ENCODE measurements around the gene PROX1. TPM values are rescaled to one million over a fixed set of nuclear protein-coding genes. Genes with fewer than 3 reads are reported as not detected.

The PROX1 gene
- total and polyA plus RNA-seq, 2 donors (not counting 1 experiment from before 2014, with no cell fraction given): 0.02 to 0.17 TPM

DNA sequence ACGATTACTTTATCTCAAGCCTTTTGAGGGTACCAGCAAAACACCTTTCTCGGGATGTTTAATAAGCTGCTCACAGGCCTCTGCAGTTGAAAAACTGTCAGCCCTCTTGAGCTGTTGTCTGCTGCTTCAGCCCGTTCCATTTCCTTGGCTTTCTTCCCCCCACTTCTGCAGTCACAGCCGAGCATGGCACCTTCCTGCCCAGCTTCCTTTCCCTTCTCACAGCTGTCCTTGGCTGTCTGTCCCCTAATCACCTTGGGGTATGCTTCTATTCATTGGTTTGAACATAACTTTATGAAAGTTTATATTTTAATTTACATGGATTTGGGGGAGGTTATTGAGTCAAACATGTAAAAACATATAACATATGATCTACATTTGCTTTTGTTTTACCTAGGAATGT is 6.9 kb upstream of the PROX1 start:
- no peaks in the 10 kb centered on the region for H3K36me3 ChIP-seq (ENCODE audit: control insufficient read depth, insufficient read depth, low read length)
- no peaks in the 10 kb centered on the region for H4K20me1 ChIP-seq (ENCODE audit: control insufficient read depth, extremely low read depth, insufficient read depth, low read length)
- H3K4me1 ChIP-seq (ENCODE audit: control insufficient read depth, extremely low read depth, insufficient read depth, low read length): no peaks in the 10 kb centered on the region
- TF ChIP-seq EZH2 (IDR thresholded peaks at IDR 0.05; ENCODE audit: low read length, missing control alignments): no peak
- TF ChIP-seq, protein P1, sequence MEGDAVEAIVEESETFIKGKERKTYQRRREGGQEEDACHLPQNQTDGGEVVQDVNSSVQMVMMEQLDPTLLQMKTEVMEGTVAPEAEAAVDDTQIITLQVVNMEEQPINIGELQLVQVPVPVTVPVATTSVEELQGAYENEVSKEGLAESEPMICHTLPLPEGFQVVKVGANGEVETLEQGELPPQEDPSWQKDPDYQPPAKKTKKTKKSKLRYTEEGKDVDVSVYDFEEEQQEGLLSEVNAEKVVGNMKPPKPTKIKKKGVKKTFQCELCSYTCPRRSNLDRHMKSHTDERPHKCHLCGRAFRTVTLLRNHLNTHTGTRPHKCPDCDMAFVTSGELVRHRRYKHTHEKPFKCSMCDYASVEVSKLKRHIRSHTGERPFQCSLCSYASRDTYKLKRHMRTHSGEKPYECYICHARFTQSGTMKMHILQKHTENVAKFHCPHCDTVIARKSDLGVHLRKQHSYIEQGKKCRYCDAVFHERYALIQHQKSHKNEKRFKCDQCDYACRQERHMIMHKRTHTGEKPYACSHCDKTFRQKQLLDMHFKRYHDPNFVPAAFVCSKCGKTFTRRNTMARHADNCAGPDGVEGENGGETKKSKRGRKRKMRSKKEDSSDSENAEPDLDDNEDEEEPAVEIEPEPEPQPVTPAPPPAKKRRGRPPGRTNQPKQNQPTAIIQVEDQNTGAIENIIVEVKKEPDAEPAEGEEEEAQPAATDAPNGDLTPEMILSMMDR (conservative IDR thresholded peaks at IDR 0.05 in 1 of 2, IDR thresholded peaks at IDR 0.05 in 1 of 2; ENCODE audit: low read depth in 1 of 2, low read length in 2 of 2): no peak
- no peak overlapping the region for H2AFZ ChIP-seq (ENCODE audit: low read length)
- no peaks in the 10 kb centered on the region for H3K9me3 ChIP-seq (ENCODE audit: control insufficient read depth, insufficient read depth, low read depth, low read length)
- no peak for DNase-seq (ENCODE audit: low read depth in 2 of 2)
- no peak overlapping the region for H3K27ac ChIP-seq (ENCODE audit: insufficient read depth, low read length)
- no peak overlapping the region for H3K4me2 ChIP-seq (ENCODE audit: extremely low read depth, insufficient read depth, low read length)
- peaks cover 40% of the 10 kb centered on the region for H3K27me3 ChIP-seq (ENCODE audit: control insufficient read depth, insufficient read depth, low read length)
- no peak overlapping the region for H3K4me3 ChIP-seq (replicated peaks in 1 of 4; ENCODE audit: control extremely low read depth in 1 of 4, insufficient read depth in 1 of 4, low read depth in 3 of 4, low read length in 4 of 4)
- no peak overlapping the region for H3K9ac ChIP-seq (ENCODE audit: insufficient read depth, low read length)
- H3K79me2 ChIP-seq (ENCODE audit: control insufficient read depth, insufficient read depth, low read length): no peaks in the 10 kb centered on the region

DNA sequence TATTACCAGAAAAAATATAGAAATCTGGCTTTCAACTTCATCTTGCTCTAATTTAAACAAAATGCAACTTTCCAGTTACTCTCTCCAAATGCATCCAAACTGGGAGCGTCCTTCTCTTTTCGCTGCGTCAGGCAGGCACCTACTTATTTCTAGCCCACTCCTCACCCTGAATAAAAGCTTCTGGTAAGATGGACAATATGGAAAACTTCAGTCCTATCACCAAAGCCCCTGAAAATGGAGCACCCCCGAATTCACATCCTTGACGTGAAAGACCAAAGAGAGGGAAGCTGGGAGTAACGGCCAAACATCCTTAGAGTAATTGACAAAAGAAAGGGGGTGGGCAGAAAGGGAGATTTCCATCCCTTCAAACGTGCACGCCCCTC is 5.5 kb upstream of the PROX1 start:
- H3K79me2 ChIP-seq (ENCODE audit: control insufficient read depth, insufficient read depth, low read length): no peaks in the 10 kb centered on the region
- no peak for DNase-seq (ENCODE audit: low read depth in 2 of 2)
- H3K36me3 ChIP-seq (ENCODE audit: control insufficient read depth, insufficient read depth, low read length): no peaks in the 10 kb centered on the region
- peaks cover 49% of the 10 kb centered on the region for H3K27me3 ChIP-seq (ENCODE audit: control insufficient read depth, insufficient read depth, low read length)
- TF ChIP-seq, protein P1 (conservative IDR thresholded peaks at IDR 0.05 in 1 of 2, IDR thresholded peaks at IDR 0.05 in 1 of 2; ENCODE audit: low read depth in 1 of 2, low read length in 2 of 2): no peak
- TF ChIP-seq EZH2 (IDR thresholded peaks at IDR 0.05; ENCODE audit: low read length, missing control alignments): no peak
- H2AFZ ChIP-seq (ENCODE audit: low read length): no peak overlapping the region
- no peaks in the 10 kb centered on the region for H4K20me1 ChIP-seq (ENCODE audit: control insufficient read depth, extremely low read depth, insufficient read depth, low read length)
- no peak overlapping the region for H3K4me3 ChIP-seq (replicated peaks in 1 of 4; ENCODE audit: control extremely low read depth in 1 of 4, insufficient read depth in 1 of 4, low read depth in 3 of 4, low read length in 4 of 4)
- H3K9ac ChIP-seq (ENCODE audit: insufficient read depth, low read length): no peak overlapping the region
- H3K4me2 ChIP-seq (ENCODE audit: extremely low read depth, insufficient read depth, low read length): no peak overlapping the region
- H3K9me3 ChIP-seq (ENCODE audit: control insufficient read depth, insufficient read depth, low read depth, low read length): no peaks in the 10 kb centered on the region
- H3K27ac ChIP-seq (ENCODE audit: insufficient read depth, low read length): no peak overlapping the region
- no peaks in the 10 kb centered on the region for H3K4me1 ChIP-seq (ENCODE audit: control insufficient read depth, extremely low read depth, insufficient read depth, low read length)

DNA sequence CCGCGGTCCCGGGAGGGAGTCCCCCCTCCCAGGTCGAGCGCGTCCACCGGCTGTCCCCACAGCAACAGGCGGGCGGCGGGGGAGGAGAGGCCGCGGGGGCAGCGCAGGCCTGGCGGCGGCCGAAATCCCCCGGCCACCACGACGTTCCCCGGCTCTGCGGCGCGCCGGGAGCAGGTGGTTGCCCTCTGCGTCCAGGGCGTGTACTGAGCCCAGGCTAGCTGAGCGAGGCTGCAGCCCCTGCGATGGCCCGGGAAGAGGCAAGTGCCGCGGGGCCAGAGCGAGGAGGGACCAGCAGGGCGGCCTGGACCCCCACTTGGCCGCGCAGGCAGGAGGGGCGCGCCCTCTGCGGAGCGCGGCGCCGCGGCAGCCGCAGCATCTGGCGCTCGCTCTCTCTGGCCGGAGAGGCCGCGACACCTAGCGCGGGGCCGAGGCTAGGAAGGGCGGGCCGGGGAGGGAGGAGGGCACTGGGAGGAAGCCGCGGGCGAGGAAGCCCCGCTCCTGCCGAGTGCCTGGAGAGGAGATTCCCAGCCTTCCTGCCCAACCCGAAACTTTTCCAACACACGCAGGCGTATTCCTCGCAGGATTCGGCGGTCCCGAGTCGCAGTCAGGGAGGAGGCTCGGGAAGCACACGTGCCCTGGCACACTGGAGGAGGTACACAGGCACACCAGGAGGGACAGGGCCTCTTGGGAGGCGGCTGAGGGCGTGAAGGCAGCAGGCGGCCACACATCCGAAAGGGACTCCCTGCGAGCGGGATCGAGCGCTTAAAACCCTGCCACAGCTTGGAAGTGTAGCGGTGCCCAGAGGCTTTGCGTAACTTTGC is 4.9 kb upstream of the PROX1 start:
- Histone ChIP-seq H2AFZ (ENCODE audit: low read length) (no peak overlapping the region), H3K9me3 (ENCODE audit: control insufficient read depth, insufficient read depth, low read depth, low read length) (no peaks in the 10 kb centered on the region), H3K36me3 (ENCODE audit: control insufficient read depth, insufficient read depth, low read length) (no peaks in the 10 kb centered on the region), H3K9ac (ENCODE audit: insufficient read depth, low read length) (no peak overlapping the region), H3K4me1 (ENCODE audit: control insufficient read depth, extremely low read depth, insufficient read depth, low read length) (no peaks in the 10 kb centered on the region), H3K4me3 (replicated peaks in 1 of 4; ENCODE audit: control extremely low read depth in 1 of 4, insufficient read depth in 1 of 4, low read depth in 3 of 4, low read length in 4 of 4) (no peak overlapping the region), H3K79me2 (ENCODE audit: control insufficient read depth, insufficient read depth, low read length) (no peaks in the 10 kb centered on the region), H3K27ac (ENCODE audit: insufficient read depth, low read length) (no peak overlapping the region), H4K20me1 (ENCODE audit: control insufficient read depth, extremely low read depth, insufficient read depth, low read length) (no peaks in the 10 kb centered on the region), H3K4me2 (ENCODE audit: extremely low read depth, insufficient read depth, low read length) (no peak overlapping the region), H3K27me3 (ENCODE audit: control insufficient read depth, insufficient read depth, low read length) (peaks cover 49% of the 10 kb centered on the region)
- peak in 1 of 2 donors; percentile 13 for DNase-seq (ENCODE audit: low read depth in 2 of 2)
- TF ChIP-seq, protein P1 (conservative IDR thresholded peaks at IDR 0.05 in 1 of 2, IDR thresholded peaks at IDR 0.05 in 1 of 2; ENCODE audit: low read depth in 1 of 2, low read length in 2 of 2): no peak
- peak; percentile 73 for TF ChIP-seq EZH2 (IDR thresholded peaks at IDR 0.05; ENCODE audit: low read length, missing control alignments)
